Stomach (tissue), 4 donors: ENCODE results near the gene KRTCAP2.

Experiments used
- CTCF ChIP-seq, 7 experiments: fragments of 450-650 bp in 4 of 7; fragments of 200-600 bp in 3 of 7; sonication (generic) in 3 of 7; IDR thresholded peaks; one replicate each; pipeline ENCODE4 v1.5.1; 2016 to 2019; ENCODE audit warnings: antibody characterized with exemption in 7 of 7, control low read depth in 2 of 7, mild to moderate bottlenecking in 1 of 7
- POLR2A ChIP-seq, 4 donors: fragments of 450-650 bp; IDR thresholded peaks; one replicate each; pipeline ENCODE4 v1.6.1; 2016; ENCODE audit warnings: antibody characterized with exemption in 4 of 4, control low read depth in 2 of 4, mild to moderate bottlenecking in 1 of 4, moderate library complexity in 1 of 4

DNA sequence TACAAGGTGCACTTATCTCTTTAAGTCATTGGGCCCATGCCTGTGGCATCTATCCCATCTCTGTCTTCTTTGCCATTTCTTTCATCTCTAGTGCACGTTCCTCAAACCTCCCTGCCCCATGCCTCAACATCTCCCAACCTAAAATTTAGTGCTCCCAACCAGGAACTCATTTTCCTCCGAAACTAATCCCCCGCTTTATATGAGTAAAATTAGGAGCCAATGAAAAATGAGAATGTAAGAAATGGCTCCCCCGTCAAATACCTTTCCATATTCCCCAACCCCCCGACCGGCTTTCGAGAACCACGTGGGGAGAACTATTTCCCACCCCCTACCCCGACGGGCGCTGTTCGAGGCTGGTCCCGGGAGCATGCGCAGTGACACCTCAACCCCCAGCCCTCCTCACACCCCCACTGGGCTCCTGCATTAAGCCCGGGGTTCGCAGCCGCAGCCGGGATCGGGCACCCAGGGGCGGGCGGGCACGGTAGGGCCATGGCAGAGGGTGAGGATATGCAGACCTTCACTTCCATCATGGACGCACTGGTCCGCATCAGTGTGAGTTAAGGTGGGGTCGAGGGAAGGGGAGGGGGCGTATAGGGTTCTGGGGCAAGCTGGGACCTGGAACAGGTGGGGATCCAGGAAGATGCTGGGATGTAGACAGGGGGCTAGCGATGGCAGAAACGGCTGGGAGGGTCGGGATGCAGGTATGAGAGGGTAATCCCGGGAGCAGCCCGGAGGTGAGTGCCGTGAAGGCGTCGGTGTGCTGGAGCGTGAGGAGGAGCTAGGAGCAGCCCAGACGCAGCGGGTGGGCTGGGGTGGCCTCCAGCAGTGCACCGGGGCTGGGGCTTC lies 597 bp upstream of the KRTCAP2 start, which contains the start of gene TRIM46:
- TF ChIP-seq CTCF (IDR thresholded peaks at IDR 0.05) (peak in 1 of 7 experiments; percentile 42), POLR2A (IDR thresholded peaks at IDR 0.05) (no peak)
